Measurements from ENCODE around the gene KNL1. TPM values are rescaled to one million over a fixed set of nuclear protein-coding genes. Genes with fewer than 3 reads are reported as not detected.
"Not testable (repeated sequence)": the region's sequence is repeated elsewhere in the genome, so short reads cannot be mapped to it uniquely, and the experiment has no call there.

KNL1 gene
- total RNA-seq, 1 donor from 2014 or later = 3.8 TPM

GRCh38 chr15:40564591-40565332 lies 29.3 kb upstream of the KNL1 start, which contains the start of gene CCDC32:
CCDC32 (minus strand) TSS chr15:40565042; CDS start chr15:40563015, 2,027 bp downstream.
- Histone ChIP-seq H3K36me3 (ENCODE audit: control insufficient read depth, insufficient read depth, low read length) (no peaks in the 10 kb centered on the region), H3K4me3 (ENCODE audit: low read depth, low read length) (peak within 1 kb of the TSS; percentile 92), H3K27me3 (ENCODE audit: control insufficient read depth, insufficient read depth, low read length) (no peaks in the 10 kb centered on the region)
- no peak for TF ChIP-seq CTCF (IDR thresholded peaks at IDR 0.05; ENCODE audit: insufficient read depth, low read length, poor library complexity, severe bottlenecking)
- peak; percentile 98 for DNase-seq (ENCODE audit: low read depth)

- Histone ChIP-seq H3K27me3 (ENCODE audit: control insufficient read depth, insufficient read depth, low read length) (no peaks in the 10 kb centered on the region), H3K4me3 (ENCODE audit: low read depth, low read length) (peak overlapping the region; percentile 92), H3K36me3 (ENCODE audit: control insufficient read depth, insufficient read depth, low read length) (no peaks in the 10 kb centered on the region)
- TF ChIP-seq CTCF (IDR thresholded peaks at IDR 0.05; ENCODE audit: insufficient read depth, low read length, poor library complexity, severe bottlenecking) = no peak
- DNase-seq (ENCODE audit: low read depth) = no peak
Observed at GRCh38 chr15:40565333-40566238, 28.5 kb upstream of the KNL1 start.

GRCh38 chr15:40567111-40567510 lies 26.9 kb upstream of the KNL1 start:
- TF ChIP-seq CTCF (IDR thresholded peaks at IDR 0.05; ENCODE audit: insufficient read depth, low read length, poor library complexity, severe bottlenecking) = peak; percentile 28
- Histone ChIP-seq H3K36me3 (ENCODE audit: control insufficient read depth, insufficient read depth, low read length) (no peaks in the 10 kb centered on the region), H3K27me3 (ENCODE audit: control insufficient read depth, insufficient read depth, low read length) (no peaks in the 10 kb centered on the region), H3K4me3 (ENCODE audit: low read depth, low read length) (no peak overlapping the region)
- no peak for DNase-seq (ENCODE audit: low read depth)

GRCh38 chr15:40569129-40569953 lies 24.7 kb upstream of the KNL1 start, which contains the start of gene RPUSD2:
RPUSD2 (plus strand) TSS chr15:40569299; CDS start chr15:40569338, 39 bp downstream.
- H3K4me3 ChIP-seq (ENCODE audit: low read depth, low read length) = peak within 1 kb of the TSS; percentile 85
- TF ChIP-seq CTCF (IDR thresholded peaks at IDR 0.05; ENCODE audit: insufficient read depth, low read length, poor library complexity, severe bottlenecking) = no peak
- no peaks in the 10 kb centered on the region for H3K27me3 ChIP-seq (ENCODE audit: control insufficient read depth, insufficient read depth, low read length)
- DNase-seq (ENCODE audit: low read depth) = peak; percentile 60
- H3K36me3 ChIP-seq (ENCODE audit: control insufficient read depth, insufficient read depth, low read length) = no peaks in the 10 kb centered on the region

GRCh38 chr15:40575113-40575512 lies 18.9 kb upstream of the KNL1 start:
- Histone ChIP-seq H3K36me3 (ENCODE audit: control insufficient read depth, insufficient read depth, low read length) (no peaks in the 10 kb centered on the region), H3K4me3 (ENCODE audit: low read depth, low read length) (no peak overlapping the region), H3K27me3 (ENCODE audit: control insufficient read depth, insufficient read depth, low read length) (no peaks in the 10 kb centered on the region)
- TF ChIP-seq CTCF (IDR thresholded peaks at IDR 0.05; ENCODE audit: insufficient read depth, low read length, poor library complexity, severe bottlenecking) = no peak
- DNase-seq (ENCODE audit: low read depth) = no peak

- H3K36me3 ChIP-seq (ENCODE audit: control insufficient read depth, insufficient read depth, low read length); DNase-seq (ENCODE audit: low read depth); H3K4me3 ChIP-seq (ENCODE audit: low read depth, low read length); H3K27me3 ChIP-seq (ENCODE audit: control insufficient read depth, insufficient read depth, low read length): not testable (repeated sequence)
Observed at GRCh38 chr15:40576914-40577313, 17.1 kb upstream of the KNL1 start.
